HG03469 (cell line): Measurements from ENCODE around the gene ATP6V1C2.

Source experiments
- ATAC-seq: cut with Tn5 transposase; IDR thresholded peaks from one replicate; pipeline ENCODE4 v1.9.1; 2021; ENCODE audit warnings: mild to moderate bottlenecking, moderate library complexity, moderate number of reproducible peaks; ENCODE audit not compliant: unreplicated experiment

Gene ATP6V1C2

DNA sequence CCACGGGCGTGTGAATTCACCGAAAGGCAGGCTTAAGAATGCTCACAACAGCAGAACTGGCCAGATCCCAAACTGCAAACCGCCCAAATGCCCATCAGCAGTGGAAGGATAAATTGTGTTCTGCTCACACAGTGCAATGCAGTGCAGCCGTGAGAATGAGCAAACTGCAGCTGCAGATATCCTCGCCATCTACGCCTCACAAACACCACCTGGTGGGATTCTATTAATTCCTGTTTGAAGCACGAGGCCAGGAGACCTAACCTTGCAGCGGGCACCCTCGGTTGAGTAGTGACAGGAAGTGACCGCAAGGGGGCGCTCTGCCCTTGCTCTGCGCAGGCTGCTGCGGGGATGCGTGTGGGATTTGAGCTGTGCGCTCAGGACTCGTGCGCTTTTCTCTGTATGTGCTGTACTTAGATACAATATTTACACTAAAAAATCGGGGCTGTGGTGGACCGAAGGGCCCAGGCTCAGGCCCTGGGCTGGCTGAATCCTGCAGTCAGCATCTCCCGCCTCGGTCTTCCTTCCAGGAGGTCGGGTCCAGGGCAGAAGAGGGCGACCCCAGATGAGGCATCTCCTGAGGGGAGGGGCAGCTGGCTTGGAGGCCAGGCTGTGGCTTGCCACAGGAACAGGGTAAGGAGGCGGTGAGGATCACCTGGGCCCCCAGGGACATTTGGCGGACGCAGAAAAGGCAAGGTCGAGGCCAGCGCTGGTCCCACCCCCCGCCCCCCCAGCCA lies 110.9 kb downstream of the ATP6V1C2 start:
- peak; percentile 50 for ATAC-seq

DNA sequence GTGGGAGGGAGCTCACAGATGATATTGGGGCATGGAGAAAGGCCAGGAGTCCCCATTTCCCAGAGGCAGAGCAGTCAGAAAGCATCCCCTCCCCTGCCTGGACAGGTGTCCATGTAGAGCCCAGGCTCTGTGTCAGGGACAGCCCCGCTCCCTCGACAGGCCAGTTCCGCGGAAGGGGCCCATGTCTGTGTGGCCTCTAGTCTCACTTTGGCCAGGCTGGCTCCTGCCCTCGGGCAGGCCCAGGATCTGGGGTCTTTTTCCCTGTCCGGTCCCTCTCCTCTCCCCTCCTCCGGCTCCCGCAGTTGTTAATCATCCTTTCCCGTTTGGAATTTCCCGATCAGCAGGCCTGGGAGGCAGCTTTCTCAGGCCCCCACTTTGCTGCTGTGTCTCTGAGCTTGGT lies 111.6 kb downstream of the ATP6V1C2 start:
- ATAC-seq: no peak

DNA sequence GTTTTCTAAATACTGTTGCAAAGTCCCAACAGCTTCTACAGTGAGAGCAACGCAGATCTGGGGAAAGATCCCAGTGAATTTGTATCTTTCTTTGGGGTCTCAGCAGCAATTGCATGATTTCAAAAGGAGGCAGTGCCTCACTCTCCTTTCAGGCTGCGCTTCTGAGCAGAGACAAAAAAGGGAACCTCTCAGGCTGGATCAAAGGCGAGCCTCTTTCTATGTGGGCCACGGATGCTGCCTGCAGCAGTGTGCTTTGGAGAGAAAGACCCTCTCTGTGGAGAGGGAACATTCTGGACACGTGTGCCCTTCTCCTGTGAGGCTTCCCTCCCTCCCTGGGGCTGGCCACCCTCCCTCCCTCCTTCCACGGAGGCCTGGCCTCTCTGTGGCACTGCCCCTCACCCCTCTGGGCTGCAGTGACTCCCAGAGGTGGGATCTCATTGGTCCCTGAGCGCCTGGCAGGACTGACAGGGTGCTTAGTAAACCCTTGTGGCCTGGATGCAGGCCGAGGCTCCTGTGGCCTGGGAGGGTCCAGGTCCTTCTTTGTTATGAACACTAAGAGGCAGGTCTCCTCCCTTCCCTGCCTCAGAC lies 112.7 kb downstream of the ATP6V1C2 start:
- no peak for ATAC-seq
